ENCODE measurements around the gene IL3. TPM values are rescaled to one million over a fixed set of nuclear protein-coding genes. Genes with fewer than 3 reads are reported as not detected.

Gene IL3
- total RNA-seq, 2 experiments from 2014 or later = 0.47 to 1.5 TPM

- Mint-ChIP-seq H3K36me3 (no peaks in the 10 kb centered on the region), H3K27me3 (no peaks in the 10 kb centered on the region), H3K9me3 (ENCODE audit: low read depth) (no peaks in the 10 kb centered on the region), H3K4me3 (no peak overlapping the region), H3K27ac (no peak overlapping the region), H3K4me1 (peaks cover 48% of the 10 kb centered on the region)
- CTCF ChIA-PET = interaction anchor here (0.7 to 6.0 kb wide), 38 partner anchors 10 to 571 kb away, joined by 3 to 72 read pairs (median 4); partner anchors contain the start of genes ACSL6 and SLC22A5
- DNase-seq = peak; percentile 89
- peak; percentile 80 for ATAC-seq
These were observed 4.4 kb downstream of the IL3 start for GRCh38 chr5:132064738-132065331.

GRCh38 chr5:132065351-132065937 is 5.0 kb downstream of the IL3 start:
- Mint-ChIP-seq H3K4me3 (no peak overlapping the region), H3K27ac (peak overlapping the region; percentile 29), H3K9me3 (ENCODE audit: low read depth) (no peaks in the 10 kb centered on the region), H3K27me3 (no peaks in the 10 kb centered on the region), H3K4me1 (peaks cover 47% of the 10 kb centered on the region), H3K36me3 (no peaks in the 10 kb centered on the region)
- ATAC-seq (peak; percentile 63), DNase-seq (peak; percentile 71)
- CTCF ChIA-PET = interaction anchor here (0.7 to 6.0 kb wide), 42 partner anchors 8 to 571 kb away, joined by 3 to 72 read pairs (median 4); partner anchors contain the start of genes ACSL6 and SLC22A5

- Mint-ChIP-seq H3K4me3 (no peak overlapping the region), H3K36me3 (no peaks in the 10 kb centered on the region), H3K27ac (peak overlapping the region; percentile 45), H3K27me3 (no peaks in the 10 kb centered on the region), H3K9me3 (ENCODE audit: low read depth) (no peaks in the 10 kb centered on the region), H3K4me1 (peaks cover 49% of the 10 kb centered on the region)
- CTCF ChIA-PET = interaction anchor here (0.7 to 6.0 kb wide), 26 partner anchors 9 to 477 kb away, joined by 3 to 72 read pairs (median 4); partner anchors contain the start of genes ACSL6 and SLC22A5
- no peak for ATAC-seq
- DNase-seq = no peak
These were observed 5.7 kb downstream of the IL3 start for GRCh38 chr5:132065951-132066701.

- ATAC-seq = no peak
- DNase-seq = no peak
- H3K36me3 Mint-ChIP-seq = no peaks in the 10 kb centered on the region
- no peaks in the 10 kb centered on the region for H3K27me3 Mint-ChIP-seq
- H3K9me3 Mint-ChIP-seq (ENCODE audit: low read depth) = no peaks in the 10 kb centered on the region
- H3K4me1 Mint-ChIP-seq = peaks cover 54% of the 10 kb centered on the region
- CTCF ChIA-PET = interaction anchor here (0.9 to 3.7 kb wide), 10 partner anchors 10 to 171 kb away, joined by 3 to 41 read pairs (median 4); no protein-coding TSS in a partner anchor
- no peak overlapping the region for H3K27ac Mint-ChIP-seq
- H3K4me3 Mint-ChIP-seq = no peak overlapping the region
These were observed 6.4 kb downstream of the IL3 start for GRCh38 chr5:132066871-132067270.

- Mint-ChIP-seq H3K4me1 (peaks cover 55% of the 10 kb centered on the region), H3K27me3 (no peaks in the 10 kb centered on the region), H3K4me3 (no peak overlapping the region), H3K9me3 (ENCODE audit: low read depth) (no peaks in the 10 kb centered on the region), H3K36me3 (no peaks in the 10 kb centered on the region), H3K27ac (peak overlapping the region; percentile 28)
- CTCF ChIA-PET = interaction anchor here (0.9 to 3.7 kb wide), 7 partner anchors 10 to 171 kb away, joined by 3 to 41 read pairs (median 4); no protein-coding TSS in a partner anchor
- DNase-seq = no peak
- ATAC-seq = no peak
These were observed 7.0 kb downstream of the IL3 start for GRCh38 chr5:132067451-132067850.

GRCh38 chr5:132067941-132068808 is 7.7 kb downstream of the IL3 start:
- Mint-ChIP-seq H3K36me3 (no peaks in the 10 kb centered on the region), H3K27me3 (no peaks in the 10 kb centered on the region), H3K4me1 (peaks cover 59% of the 10 kb centered on the region), H3K9me3 (ENCODE audit: low read depth) (no peaks in the 10 kb centered on the region), H3K4me3 (no peak overlapping the region), H3K27ac (no peak overlapping the region)
- CTCF ChIA-PET = interaction anchor here (1.2 to 3.7 kb wide), 5 partner anchors 10 to 170 kb away, joined by 3 to 41 read pairs (median 3); no protein-coding TSS in a partner anchor
- DNase-seq = no peak
- no peak for ATAC-seq

GRCh38 chr5:132069561-132069960 is 9.1 kb downstream of the IL3 start:
- DNase-seq = no peak
- CTCF ChIA-PET = interaction anchor here (1.4 kb wide), 1 partner anchor 110 kb away, joined by 3 read pairs; no protein-coding TSS in a partner anchor
- Mint-ChIP-seq H3K4me3 (no peak overlapping the region), H3K9me3 (ENCODE audit: low read depth) (no peaks in the 10 kb centered on the region), H3K27me3 (no peaks in the 10 kb centered on the region), H3K36me3 (no peaks in the 10 kb centered on the region), H3K4me1 (peaks cover 62% of the 10 kb centered on the region), H3K27ac (no peak overlapping the region)
- no peak for ATAC-seq

- CTCF ChIA-PET = no interaction called here
- Mint-ChIP-seq H3K27me3 (no peaks in the 10 kb centered on the region), H3K9me3 (ENCODE audit: low read depth) (no peaks in the 10 kb centered on the region), H3K27ac (no peak overlapping the region), H3K36me3 (no peaks in the 10 kb centered on the region), H3K4me1 (peaks cover 62% of the 10 kb centered on the region), H3K4me3 (no peak overlapping the region)
- no peak for ATAC-seq
- no peak for DNase-seq
These were observed 9.5 kb downstream of the IL3 start for GRCh38 chr5:132069994-132070393.

- H3K4me1 Mint-ChIP-seq = peaks cover 63% of the 10 kb centered on the region
- no peaks in the 10 kb centered on the region for H3K9me3 Mint-ChIP-seq (ENCODE audit: low read depth)
- no peaks in the 10 kb centered on the region for H3K36me3 Mint-ChIP-seq
- ATAC-seq (peak; percentile 38), DNase-seq (peak; percentile 56)
- CTCF ChIA-PET = interaction anchor here (1.1 kb wide), 1 partner anchor 9 kb away, joined by 5 read pairs; no protein-coding TSS in a partner anchor
- H3K27ac Mint-ChIP-seq = peak overlapping the region; percentile 26
- no peak overlapping the region for H3K4me3 Mint-ChIP-seq
- H3K27me3 Mint-ChIP-seq = no peaks in the 10 kb centered on the region
These were observed 10.2 kb downstream of the IL3 start for GRCh38 chr5:132070460-132071337.

GRCh38 chr5:132071338-132071707 is 10.9 kb downstream of the IL3 start:
- ATAC-seq (no peak), DNase-seq (no peak)
- no peak overlapping the region for H3K4me3 Mint-ChIP-seq
- CTCF ChIA-PET = interaction anchor here (0.8 to 1.1 kb wide), 2 partner anchors 8 to 10 kb away, joined by 3 to 5 read pairs; no protein-coding TSS in a partner anchor
- no peaks in the 10 kb centered on the region for H3K9me3 Mint-ChIP-seq (ENCODE audit: low read depth)
- H3K4me1 Mint-ChIP-seq = peaks cover 64% of the 10 kb centered on the region
- peak overlapping the region; percentile 14 for H3K27ac Mint-ChIP-seq
- no peaks in the 10 kb centered on the region for H3K27me3 Mint-ChIP-seq
- H3K36me3 Mint-ChIP-seq = no peaks in the 10 kb centered on the region

GRCh38 chr5:132072070-132072469 is 11.6 kb downstream of the IL3 start:
- no peak overlapping the region for H3K27ac Mint-ChIP-seq
- CTCF ChIA-PET = interaction anchor here (0.7 to 1.1 kb wide), 3 partner anchors 9 to 21 kb away, joined by 3 to 5 read pairs (median 3); no protein-coding TSS in a partner anchor
- no peaks in the 10 kb centered on the region for H3K27me3 Mint-ChIP-seq
- ATAC-seq (no peak), DNase-seq (no peak)
- no peaks in the 10 kb centered on the region for H3K36me3 Mint-ChIP-seq
- H3K4me1 Mint-ChIP-seq = peaks cover 72% of the 10 kb centered on the region
- H3K4me3 Mint-ChIP-seq = no peak overlapping the region
- H3K9me3 Mint-ChIP-seq (ENCODE audit: low read depth) = no peaks in the 10 kb centered on the region

- Mint-ChIP-seq H3K36me3 (no peaks in the 10 kb centered on the region), H3K4me1 (peaks cover 76% of the 10 kb centered on the region), H3K9me3 (ENCODE audit: low read depth) (no peaks in the 10 kb centered on the region), H3K27me3 (no peaks in the 10 kb centered on the region), H3K27ac (peak overlapping the region; percentile 38), H3K4me3 (no peak overlapping the region)
- no peak for DNase-seq
- CTCF ChIA-PET = interaction anchor here (0.7 to 2.9 kb wide), 4 partner anchors 10 to 62 kb away, joined by 3 to 15 read pairs (median 4); no protein-coding TSS in a partner anchor
- ATAC-seq = no peak
These were observed 12.1 kb downstream of the IL3 start for GRCh38 chr5:132072528-132072927.

All from activated CD8-positive, alpha-beta memory T cell treated with anti-CD3 and anti-CD28 coated beads, Interleukin-2, amount 10 ng/mL, durations not matched to agents 7 days and 5 days (primary cell).